ENCODE measurements around the gene C1orf122. TPM values are rescaled to one million over a fixed set of nuclear protein-coding genes. Genes with fewer than 3 reads are reported as not detected.

C1orf122 gene
- total and polyA plus RNA-seq, 4 donors: 4.5 to 45.1 (median 18.2) TPM

- no peaks in the 10 kb centered on the region for H3K9me3 ChIP-seq (ENCODE audit: control insufficient read depth in 4 of 4, low read length in 3 of 4)
- H3K27me3 ChIP-seq (ENCODE audit: control insufficient read depth in 4 of 4, insufficient read depth in 4 of 4, low read length in 3 of 4): no peaks in the 10 kb centered on the region
- H3K9ac ChIP-seq (ENCODE audit: low read depth in 1 of 2, low read length in 2 of 2): no peak overlapping the region
- H3K36me3 ChIP-seq (ENCODE audit: control insufficient read depth in 4 of 4, insufficient read depth in 3 of 4, low read depth in 1 of 4, low read length in 3 of 4): peaks cover 2 to 7% (median 5%) of the 10 kb centered on the region in 4 donors
- no peak for DNase-seq (ENCODE audit: low spot score)
- no peak overlapping the region for H3K4me3 ChIP-seq (ENCODE audit: low read depth in 1 of 3, low read length in 3 of 3)
- no peak overlapping the region for H3K27ac ChIP-seq (ENCODE audit: low read depth in 1 of 2, low read length in 2 of 2)
- H3K4me1 ChIP-seq (ENCODE audit: control insufficient read depth in 4 of 4, insufficient read depth in 4 of 4, low read length in 3 of 4): peaks cover 0 to 17% (median 4%) of the 10 kb centered on the region in 4 donors
- no peak for TF ChIP-seq ZBTB33 (IDR thresholded peaks at IDR 0.05)
- no peak for TF ChIP-seq FOXA2 (IDR thresholded peaks at IDR 0.05)
- TF ChIP-seq, protein P1, sequence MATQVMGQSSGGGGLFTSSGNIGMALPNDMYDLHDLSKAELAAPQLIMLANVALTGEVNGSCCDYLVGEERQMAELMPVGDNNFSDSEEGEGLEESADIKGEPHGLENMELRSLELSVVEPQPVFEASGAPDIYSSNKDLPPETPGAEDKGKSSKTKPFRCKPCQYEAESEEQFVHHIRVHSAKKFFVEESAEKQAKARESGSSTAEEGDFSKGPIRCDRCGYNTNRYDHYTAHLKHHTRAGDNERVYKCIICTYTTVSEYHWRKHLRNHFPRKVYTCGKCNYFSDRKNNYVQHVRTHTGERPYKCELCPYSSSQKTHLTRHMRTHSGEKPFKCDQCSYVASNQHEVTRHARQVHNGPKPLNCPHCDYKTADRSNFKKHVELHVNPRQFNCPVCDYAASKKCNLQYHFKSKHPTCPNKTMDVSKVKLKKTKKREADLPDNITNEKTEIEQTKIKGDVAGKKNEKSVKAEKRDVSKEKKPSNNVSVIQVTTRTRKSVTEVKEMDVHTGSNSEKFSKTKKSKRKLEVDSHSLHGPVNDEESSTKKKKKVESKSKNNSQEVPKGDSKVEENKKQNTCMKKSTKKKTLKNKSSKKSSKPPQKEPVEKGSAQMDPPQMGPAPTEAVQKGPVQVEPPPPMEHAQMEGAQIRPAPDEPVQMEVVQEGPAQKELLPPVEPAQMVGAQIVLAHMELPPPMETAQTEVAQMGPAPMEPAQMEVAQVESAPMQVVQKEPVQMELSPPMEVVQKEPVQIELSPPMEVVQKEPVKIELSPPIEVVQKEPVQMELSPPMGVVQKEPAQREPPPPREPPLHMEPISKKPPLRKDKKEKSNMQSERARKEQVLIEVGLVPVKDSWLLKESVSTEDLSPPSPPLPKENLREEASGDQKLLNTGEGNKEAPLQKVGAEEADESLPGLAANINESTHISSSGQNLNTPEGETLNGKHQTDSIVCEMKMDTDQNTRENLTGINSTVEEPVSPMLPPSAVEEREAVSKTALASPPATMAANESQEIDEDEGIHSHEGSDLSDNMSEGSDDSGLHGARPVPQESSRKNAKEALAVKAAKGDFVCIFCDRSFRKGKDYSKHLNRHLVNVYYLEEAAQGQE (IDR thresholded peaks at IDR 0.05): no peak
- no peak for TF ChIP-seq RAD21 (IDR thresholded peaks at IDR 0.05)
- no peak for TF ChIP-seq JUND (IDR thresholded peaks at IDR 0.05)
- TF ChIP-seq NR2F2 (IDR thresholded peaks at IDR 0.05): no peak
- TF ChIP-seq EGR1 (IDR thresholded peaks at IDR 0.05; ENCODE audit: low read depth in 2 of 2): no peak
- no peak for TF ChIP-seq GABPA (IDR thresholded peaks at IDR 0.05 in 1 of 2, conservative IDR thresholded peaks at IDR 0.05 in 1 of 2)
- TF ChIP-seq YY1 (IDR thresholded peaks at IDR 0.05): no peak
- no peak for TF ChIP-seq SP1 (IDR thresholded peaks at IDR 0.05)
- TF ChIP-seq, protein P2, sequence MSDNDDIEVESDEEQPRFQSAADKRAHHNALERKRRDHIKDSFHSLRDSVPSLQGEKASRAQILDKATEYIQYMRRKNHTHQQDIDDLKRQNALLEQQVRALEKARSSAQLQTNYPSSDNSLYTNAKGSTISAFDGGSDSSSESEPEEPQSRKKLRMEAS (IDR thresholded peaks at IDR 0.05): no peak
- no peak for TF ChIP-seq FOXA1 (IDR thresholded peaks at IDR 0.05)
- TF ChIP-seq ATF3 (IDR thresholded peaks at IDR 0.05): no peak
These were observed 36.9 kb downstream of the C1orf122 start for GRCh38 chr1:37844536-37844935.

GRCh38 chr1:37845049-37845646 lies 37.6 kb downstream of the C1orf122 start:
- H3K36me3 ChIP-seq (ENCODE audit: control insufficient read depth in 4 of 4, insufficient read depth in 3 of 4, low read depth in 1 of 4, low read length in 3 of 4): peaks cover 0 to 4% (median 2%) of the 10 kb centered on the region in 4 donors
- no peak for DNase-seq (ENCODE audit: low spot score)
- H3K4me3 ChIP-seq (ENCODE audit: low read depth in 1 of 3, low read length in 3 of 3): no peak overlapping the region
- peaks cover 0 to 17% (median 4%) of the 10 kb centered on the region in 4 donors for H3K4me1 ChIP-seq (ENCODE audit: control insufficient read depth in 4 of 4, insufficient read depth in 4 of 4, low read length in 3 of 4)
- 75% methylated on average over 5 of the region's 5 CpGs for WGBS
- no peak for TF ChIP-seq FOXA2 (IDR thresholded peaks at IDR 0.05)
- TF ChIP-seq TAF1 (conservative IDR thresholded peaks at IDR 0.05): no peak
- TF ChIP-seq NR2F2 (IDR thresholded peaks at IDR 0.05): no peak
- TF ChIP-seq FOXA1 (IDR thresholded peaks at IDR 0.05): no peak
- TF ChIP-seq, protein P1 (IDR thresholded peaks at IDR 0.05): no peak
- no peak for TF ChIP-seq RXRA (IDR thresholded peaks at IDR 0.05)
- no peak for TF ChIP-seq SP1 (IDR thresholded peaks at IDR 0.05)
- TF ChIP-seq RAD21 (IDR thresholded peaks at IDR 0.05): no peak
- no peak for TF ChIP-seq EGR1 (IDR thresholded peaks at IDR 0.05; ENCODE audit: low read depth in 2 of 2)
- no peak for TF ChIP-seq GABPA (IDR thresholded peaks at IDR 0.05 in 1 of 2, conservative IDR thresholded peaks at IDR 0.05 in 1 of 2)
- TF ChIP-seq ATF3 (IDR thresholded peaks at IDR 0.05): no peak
- no peak for TF ChIP-seq HNF4A (conservative IDR thresholded peaks at IDR 0.05)
- TF ChIP-seq YY1 (IDR thresholded peaks at IDR 0.05): no peak
- TF ChIP-seq HNF4G (IDR thresholded peaks at IDR 0.05): no peak
- H3K27me3 ChIP-seq (ENCODE audit: control insufficient read depth in 4 of 4, insufficient read depth in 4 of 4, low read length in 3 of 4): no peaks in the 10 kb centered on the region
- H3K27ac ChIP-seq (ENCODE audit: low read depth in 1 of 2, low read length in 2 of 2): no peak overlapping the region
- no peak overlapping the region for H3K9ac ChIP-seq (ENCODE audit: low read depth in 1 of 2, low read length in 2 of 2)
- H3K9me3 ChIP-seq (ENCODE audit: control insufficient read depth in 4 of 4, low read length in 3 of 4): no peaks in the 10 kb centered on the region
